Measurements from ENCODE around the gene PLEKHS1. TPM values are rescaled to one million over a fixed set of nuclear protein-coding genes. Genes with fewer than 3 reads are reported as not detected.

PLEKHS1 gene
- total RNA-seq, 1 donor from 2014 or later: not detected

- Mint-ChIP-seq H3K4me3 (ENCODE audit: low read depth) (no peak overlapping the region), H3K9me3 (ENCODE audit: low read depth) (no peaks in the 10 kb centered on the region), H3K36me3 (ENCODE audit: insufficient read depth) (no peaks in the 10 kb centered on the region), H3K4me1 (ENCODE audit: low read depth) (peaks cover 1% of the 10 kb centered on the region), H3K27me3 (no peaks in the 10 kb centered on the region), H3K27ac (no peak overlapping the region)
- no peak for DNase-seq (ENCODE audit: low spot score, unreplicated experiment)
- no peak for TF ChIP-seq CTCF (IDR thresholded peaks at IDR 0.05; ENCODE audit: unreplicated experiment)
These were observed 37.2 kb downstream of the PLEKHS1 start for GRCh38 chr10:113788604-113789083.

DNA sequence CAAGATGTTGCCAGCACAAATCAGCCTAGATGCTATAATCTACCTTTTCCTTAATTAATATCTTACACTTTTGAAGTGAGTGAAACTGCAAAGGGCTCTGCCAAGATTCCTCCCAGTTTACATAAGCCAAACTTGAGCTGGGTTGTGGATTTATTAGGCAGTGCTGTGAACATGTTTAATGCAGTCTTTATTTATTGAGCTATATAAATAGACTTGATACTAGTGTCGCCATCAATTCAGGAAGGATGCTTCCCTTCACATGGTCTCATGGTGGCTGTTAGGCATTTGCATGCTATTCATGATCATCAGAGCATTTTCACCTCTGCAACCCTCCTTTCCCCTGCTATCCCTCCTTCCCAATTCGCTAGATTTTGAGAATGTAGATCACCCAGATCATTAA, 40.2 kb downstream of the PLEKHS1 start:
- TF ChIP-seq CTCF (IDR thresholded peaks at IDR 0.05; ENCODE audit: unreplicated experiment): no peak
- no peaks in the 10 kb centered on the region for H3K9me3 Mint-ChIP-seq (ENCODE audit: low read depth)
- H3K4me3 Mint-ChIP-seq (ENCODE audit: low read depth): no peak overlapping the region
- H3K4me1 Mint-ChIP-seq (ENCODE audit: low read depth): peaks cover 1% of the 10 kb centered on the region
- H3K27ac Mint-ChIP-seq: no peak overlapping the region
- no peaks in the 10 kb centered on the region for H3K36me3 Mint-ChIP-seq (ENCODE audit: insufficient read depth)
- DNase-seq (ENCODE audit: low spot score, unreplicated experiment): no peak
- H3K27me3 Mint-ChIP-seq: peaks cover 15% of the 10 kb centered on the region

DNA sequence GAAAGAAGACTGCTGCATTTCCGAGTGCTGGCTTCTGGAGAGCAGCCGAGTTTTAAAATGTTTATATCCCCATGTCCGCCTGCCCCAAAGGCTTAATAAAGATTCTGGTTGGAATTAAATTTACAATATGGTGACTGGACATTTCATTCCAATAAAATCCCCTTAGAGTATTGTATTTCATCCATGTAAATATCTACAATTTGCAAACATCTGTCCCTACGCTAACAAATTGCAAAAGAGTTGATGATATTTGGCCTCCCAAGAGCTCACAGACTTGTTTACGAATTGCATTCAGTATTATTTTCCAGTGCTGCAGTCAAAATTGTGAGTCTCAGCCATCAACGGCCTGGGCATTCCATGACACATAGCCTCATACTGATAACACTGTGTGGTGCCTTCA, 50.1 kb downstream of the PLEKHS1 start:
- no peaks in the 10 kb centered on the region for H3K9me3 Mint-ChIP-seq (ENCODE audit: low read depth)
- H3K27ac Mint-ChIP-seq: no peak overlapping the region
- no peak overlapping the region for H3K4me3 Mint-ChIP-seq (ENCODE audit: low read depth)
- no peaks in the 10 kb centered on the region for H3K36me3 Mint-ChIP-seq (ENCODE audit: insufficient read depth)
- TF ChIP-seq CTCF (IDR thresholded peaks at IDR 0.05; ENCODE audit: unreplicated experiment): no peak
- H3K27me3 Mint-ChIP-seq: peaks cover 3% of the 10 kb centered on the region
- peaks cover 3% of the 10 kb centered on the region for H3K4me1 Mint-ChIP-seq (ENCODE audit: low read depth)
- no peak for DNase-seq (ENCODE audit: low spot score, unreplicated experiment)

GRCh38 chr10:113802997-113803396, 51.5 kb downstream of the PLEKHS1 start:
- Mint-ChIP-seq H3K4me1 (ENCODE audit: low read depth) (peaks cover 3% of the 10 kb centered on the region), H3K4me3 (ENCODE audit: low read depth) (no peak overlapping the region), H3K27ac (peak overlapping the region; percentile 31), H3K36me3 (ENCODE audit: insufficient read depth) (no peaks in the 10 kb centered on the region), H3K27me3 (peaks cover 3% of the 10 kb centered on the region), H3K9me3 (ENCODE audit: low read depth) (no peaks in the 10 kb centered on the region)
- DNase-seq (ENCODE audit: low spot score, unreplicated experiment): no peak
- no peak for TF ChIP-seq CTCF (IDR thresholded peaks at IDR 0.05; ENCODE audit: unreplicated experiment)

GRCh38 chr10:113806503-113806902, 55.0 kb downstream of the PLEKHS1 start:
- H3K4me3 Mint-ChIP-seq (ENCODE audit: low read depth): no peak overlapping the region
- H3K4me1 Mint-ChIP-seq (ENCODE audit: low read depth): peaks cover 3% of the 10 kb centered on the region
- H3K36me3 Mint-ChIP-seq (ENCODE audit: insufficient read depth): no peaks in the 10 kb centered on the region
- H3K27ac Mint-ChIP-seq: no peak overlapping the region
- no peaks in the 10 kb centered on the region for H3K9me3 Mint-ChIP-seq (ENCODE audit: low read depth)
- no peak for TF ChIP-seq CTCF (IDR thresholded peaks at IDR 0.05; ENCODE audit: unreplicated experiment)
- peaks cover 13% of the 10 kb centered on the region for H3K27me3 Mint-ChIP-seq
- DNase-seq (ENCODE audit: low spot score, unreplicated experiment): no peak
